DND-41 (cell line): Measurements from ENCODE around the gene OTOP3.

Experiments used
- ATAC-seq: fragments of 200-7000 bp; cut with Tn5 transposase; 3 replicates; pipeline ENCODE4 v1.9.1; 2021; ENCODE audit warnings: low read depth; ENCODE audit not compliant: insufficient read depth
- DNase-seq: peaks from one replicate; pipeline ENCODE4 v3.0.0-alpha.2; 2020
- H2AFZ ChIP-seq: 2 replicates; pipeline ENCODE4 v1.6.0; 2012; ENCODE audit warnings: low read depth, low read length
- H3K27ac ChIP-seq: 2 replicates; pipeline ENCODE4 v1.5.1; 2012; ENCODE audit warnings: low read length, inconsistent platforms
- H3K27me3 ChIP-seq: fragments of 200-600 bp; sonication (generic); 2 replicates; pipeline ENCODE4 v1.6.0; 2012; ENCODE audit warnings: low read length, mild to moderate bottlenecking, inconsistent platforms; ENCODE audit not compliant: insufficient read depth, poor library complexity
- H3K36me3 ChIP-seq: 2 replicates; pipeline ENCODE4 v1.5.1; 2012; ENCODE audit warnings: low read length, inconsistent platforms; ENCODE audit not compliant: insufficient read depth
- H3K4me1 ChIP-seq: 2 replicates; pipeline ENCODE4 v1.5.1; 2012; ENCODE audit warnings: mild to moderate bottlenecking, low read length; ENCODE audit not compliant: insufficient read depth
- H3K4me2 ChIP-seq: 2 replicates; pipeline ENCODE4 v1.6.0; 2012; ENCODE audit warnings: mild to moderate bottlenecking, moderate library complexity, low read length, inconsistent platforms; ENCODE audit not compliant: insufficient read depth
- H3K4me3 ChIP-seq, 2 experiments: fragments of 200-600 bp in 1 of 2; shearing (Covaris generic) in 1 of 2; 2 replicates each; pipeline ENCODE4 v1.5.1; 2012 to 2016; ENCODE audit warnings: inconsistent platforms in 2 of 2, low read length in 2 of 2, mild to moderate bottlenecking in 2 of 2, low read depth in 1 of 2, moderate library complexity in 1 of 2
- H3K79me2 ChIP-seq: 2 replicates; pipeline ENCODE4 v1.6.0; 2012; ENCODE audit warnings: low read length, inconsistent platforms; ENCODE audit not compliant: insufficient read depth
- H3K9ac ChIP-seq: 2 replicates; pipeline ENCODE4 v1.6.0; 2012; ENCODE audit warnings: low read depth, mild to moderate bottlenecking, inconsistent platforms, low read length, moderate library complexity
- H3K9me3 ChIP-seq: 2 replicates; pipeline ENCODE4 v1.5.1; 2012; ENCODE audit warnings: low read length, moderate library complexity, mild to moderate bottlenecking, inconsistent platforms; ENCODE audit not compliant: insufficient read depth, severe bottlenecking
- H4K20me1 ChIP-seq: 2 replicates; pipeline ENCODE4 v1.6.0; 2012; ENCODE audit warnings: low read length; ENCODE audit not compliant: insufficient read depth
- EZH2 ChIP-seq: IDR thresholded peaks from 3 replicates; pipeline ENCODE4 v1.6.1; 2012; ENCODE audit warnings: borderline replicate concordance, low read depth, mild to moderate bottlenecking, moderate library complexity, low read length, inconsistent platforms; ENCODE audit not compliant: severe bottlenecking
- TF ChIP-seq, protein P1 (sequence below): IDR thresholded peaks from 2 replicates; pipeline ENCODE4 v1.5.1; 2012; ENCODE audit warnings: borderline replicate concordance, low read length, moderate library complexity, mild to moderate bottlenecking; ENCODE audit not compliant: poor library complexity, severe bottlenecking; ENCODE audit errors: extremely low read depth

Gene OTOP3

DNA sequence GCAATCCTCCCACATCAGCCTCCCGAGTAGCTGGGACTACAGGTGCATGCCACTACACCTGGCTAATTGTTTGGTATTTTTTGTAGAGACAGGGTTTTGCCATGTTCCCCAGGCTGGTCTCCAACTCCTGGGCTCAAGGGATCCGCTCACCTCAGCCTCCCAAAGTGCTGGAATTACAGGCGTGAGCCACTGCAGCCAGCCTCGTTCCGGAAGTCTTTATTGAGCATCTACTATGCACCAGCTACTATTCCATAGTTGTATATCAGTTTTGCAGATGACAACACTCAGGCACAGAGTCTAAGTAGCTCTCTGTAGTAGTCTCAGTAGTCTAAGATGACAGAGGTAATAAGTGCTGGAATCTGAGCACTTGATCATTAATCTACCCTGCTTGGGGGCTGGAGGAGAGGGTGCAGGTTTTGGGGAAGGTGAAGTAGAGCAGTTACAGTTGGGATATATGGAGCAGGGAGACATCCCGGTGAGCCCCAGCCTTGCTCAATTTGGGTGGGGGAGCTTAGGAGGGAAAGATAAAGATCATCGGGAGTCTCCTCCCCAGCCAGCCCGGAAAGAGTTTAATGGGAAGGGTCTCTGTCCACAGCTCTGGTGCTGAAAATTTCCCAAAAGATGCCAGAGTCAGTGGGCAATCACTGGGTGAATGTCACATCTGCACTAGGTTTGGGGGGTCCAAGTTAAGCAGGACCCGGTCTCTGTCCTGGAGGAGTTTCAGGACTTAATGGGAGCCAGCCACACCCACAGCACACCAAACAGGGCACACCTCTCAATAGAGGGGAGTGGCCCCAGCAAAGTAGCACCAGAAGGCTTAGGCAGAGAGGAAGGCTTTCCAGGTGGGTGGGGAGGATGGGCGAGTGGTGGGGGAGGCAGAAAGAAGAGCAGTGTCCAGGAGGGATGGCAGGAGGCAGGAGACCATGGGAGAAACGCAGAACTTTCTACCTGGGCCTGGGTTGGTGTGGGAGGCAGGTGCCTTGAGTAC, 1.7 kb downstream of the OTOP3 start:
- no peak for TF ChIP-seq EZH2
- TF ChIP-seq, protein P1, sequence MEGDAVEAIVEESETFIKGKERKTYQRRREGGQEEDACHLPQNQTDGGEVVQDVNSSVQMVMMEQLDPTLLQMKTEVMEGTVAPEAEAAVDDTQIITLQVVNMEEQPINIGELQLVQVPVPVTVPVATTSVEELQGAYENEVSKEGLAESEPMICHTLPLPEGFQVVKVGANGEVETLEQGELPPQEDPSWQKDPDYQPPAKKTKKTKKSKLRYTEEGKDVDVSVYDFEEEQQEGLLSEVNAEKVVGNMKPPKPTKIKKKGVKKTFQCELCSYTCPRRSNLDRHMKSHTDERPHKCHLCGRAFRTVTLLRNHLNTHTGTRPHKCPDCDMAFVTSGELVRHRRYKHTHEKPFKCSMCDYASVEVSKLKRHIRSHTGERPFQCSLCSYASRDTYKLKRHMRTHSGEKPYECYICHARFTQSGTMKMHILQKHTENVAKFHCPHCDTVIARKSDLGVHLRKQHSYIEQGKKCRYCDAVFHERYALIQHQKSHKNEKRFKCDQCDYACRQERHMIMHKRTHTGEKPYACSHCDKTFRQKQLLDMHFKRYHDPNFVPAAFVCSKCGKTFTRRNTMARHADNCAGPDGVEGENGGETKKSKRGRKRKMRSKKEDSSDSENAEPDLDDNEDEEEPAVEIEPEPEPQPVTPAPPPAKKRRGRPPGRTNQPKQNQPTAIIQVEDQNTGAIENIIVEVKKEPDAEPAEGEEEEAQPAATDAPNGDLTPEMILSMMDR = no peak
- Histone ChIP-seq H3K27ac (no peak overlapping the region), H3K9me3 (no peaks in the 10 kb centered on the region), H3K4me2 (no peak overlapping the region), H3K27me3 (peaks cover under 1% of the 10 kb centered on the region), H3K79me2 (no peaks in the 10 kb centered on the region), H3K36me3 (no peaks in the 10 kb centered on the region), H4K20me1 (peaks cover 3% of the 10 kb centered on the region; the same call in 1 of the 2 replicates), H3K4me3 (no peak overlapping the region), H3K9ac (no peak overlapping the region), H3K4me1 (no peaks in the 10 kb centered on the region), H2AFZ (no peak overlapping the region)
- ATAC-seq (no peak), DNase-seq (no peak)

DNA sequence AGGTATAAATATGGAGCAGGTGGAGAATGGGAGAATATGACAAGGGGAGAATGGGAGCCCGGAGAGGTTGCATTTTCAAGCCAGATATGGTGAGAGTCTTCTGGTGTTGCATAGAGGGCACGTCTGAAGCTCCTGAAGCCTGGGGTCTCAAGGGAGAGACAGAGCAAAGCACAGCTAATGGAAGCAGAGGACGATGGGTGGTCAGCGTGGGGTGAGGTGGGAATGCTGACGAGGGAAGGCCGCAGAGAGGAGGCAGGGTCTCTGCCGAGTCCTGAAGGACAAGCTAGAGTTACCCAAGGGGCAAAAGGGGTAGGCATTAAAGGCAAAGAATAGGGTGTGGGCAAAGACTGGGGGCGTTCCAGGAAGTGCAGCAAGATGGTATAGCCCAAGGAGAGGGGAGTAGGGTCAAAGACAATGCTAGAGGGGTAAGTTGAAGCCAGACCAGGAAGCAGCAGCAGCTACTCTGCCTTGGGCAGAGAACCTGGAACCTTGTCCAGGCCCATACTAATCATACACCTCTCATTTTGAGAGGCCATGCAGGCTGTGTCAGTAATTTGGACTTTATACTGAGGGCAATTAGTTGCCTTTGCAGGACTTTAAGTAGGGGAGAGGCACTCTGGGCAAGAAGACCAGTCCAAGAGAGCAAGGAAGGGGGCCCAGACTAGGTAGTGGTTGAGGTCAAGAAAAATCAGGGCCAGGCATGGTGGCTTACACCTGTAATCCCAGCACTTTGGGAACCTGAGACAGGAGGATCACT, 2.7 kb downstream of the OTOP3 start:
- H3K27me3 ChIP-seq = no peaks in the 10 kb centered on the region
- H3K4me1 ChIP-seq = no peaks in the 10 kb centered on the region
- H3K4me3 ChIP-seq = no peak overlapping the region
- TF ChIP-seq, protein P1 = no peak
- no peak for TF ChIP-seq EZH2
- H2AFZ ChIP-seq = no peak overlapping the region
- no peak overlapping the region for H3K27ac ChIP-seq
- H3K36me3 ChIP-seq = no peaks in the 10 kb centered on the region
- no peaks in the 10 kb centered on the region for H3K79me2 ChIP-seq
- DNase-seq (no peak), ATAC-seq (no peak)
- H3K4me2 ChIP-seq = no peak overlapping the region
- peaks cover 3% of the 10 kb centered on the region; the same call in 1 of the 2 replicates for H4K20me1 ChIP-seq
- no peak overlapping the region for H3K9ac ChIP-seq
- no peaks in the 10 kb centered on the region for H3K9me3 ChIP-seq

DNA sequence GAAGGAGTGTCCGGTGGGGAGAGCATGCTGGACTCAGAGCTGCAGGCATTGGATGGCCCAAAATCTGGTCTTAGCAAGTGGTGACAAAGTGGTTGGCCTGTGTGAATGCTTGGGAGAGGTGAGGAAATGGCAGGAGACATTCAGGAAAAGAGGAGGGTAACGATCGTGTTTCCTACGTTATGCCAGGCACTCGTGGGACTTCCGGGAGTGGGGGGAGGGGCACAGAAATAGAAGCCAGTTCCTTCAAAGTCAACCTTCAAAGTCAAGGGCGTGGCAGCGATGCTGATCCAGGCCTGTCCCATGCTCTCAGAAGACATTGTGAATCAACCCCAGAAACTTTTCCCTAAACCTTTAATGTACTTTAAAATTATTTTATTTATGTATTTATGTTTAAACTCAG, 3.8 kb downstream of the OTOP3 start:
- no peaks in the 10 kb centered on the region for H3K79me2 ChIP-seq
- no peaks in the 10 kb centered on the region for H3K27me3 ChIP-seq
- no peak overlapping the region for H3K27ac ChIP-seq
- H3K9me3 ChIP-seq = no peaks in the 10 kb centered on the region
- 0 out of 2 replicates have a peak, but pooled peaks cover 3% of the 10 kb centered on the region for H4K20me1 ChIP-seq
- DNase-seq (no peak), ATAC-seq (no peak)
- H2AFZ ChIP-seq = no peak overlapping the region
- H3K36me3 ChIP-seq = no peaks in the 10 kb centered on the region
- no peak overlapping the region for H3K4me2 ChIP-seq
- H3K9ac ChIP-seq = no peak overlapping the region
- TF ChIP-seq EZH2 = no peak
- TF ChIP-seq, protein P1 = no peak
- no peaks in the 10 kb centered on the region for H3K4me1 ChIP-seq
- H3K4me3 ChIP-seq = no peak overlapping the region
